PC-9 (cell line): ENCODE results near the gene FANCG.

Experiments used
- CTCF ChIP-seq: fragments of 200-600 bp; sonication (generic); conservative IDR thresholded peaks from 2 replicates; pipeline ENCODE4 v1.6.1; 2017; ENCODE audit warnings: mixed run types, antibody characterized with exemption, mild to moderate bottlenecking, moderate library complexity
- EZH2 ChIP-seq: fragments of 200-600 bp; sonication (generic); IDR thresholded peaks from 2 replicates; pipeline ENCODE4 v1.8.0; 2017; ENCODE audit warnings: antibody characterized with exemption, low read depth

GRCh38 chr9:35070823-35071813, 8.6 kb downstream of the FANCG start:
- no peak for TF ChIP-seq CTCF
- TF ChIP-seq EZH2 = no peak
